HL-60 (cell line): ENCODE measurements around the gene CLTB.

Experiments used
- DNase-seq, 2 experiments: peaks; one replicate each; pipeline ENCODE4 v3.0.0-alpha.2; 2010 to 2020; ENCODE audit warnings: low read depth in 1 of 2, low spot score in 1 of 2
- H3K27ac ChIP-seq: fragments of 250-450 bp; sonication (Bioruptor Pico); replicated peaks from 2 replicates; pipeline ENCODE4 v1.5.1; 2020; ENCODE audit warnings: mild to moderate bottlenecking, moderate library complexity
- H3K27me3 ChIP-seq: fragments of 250-450 bp; sonication (Bioruptor Pico); 2 replicates; pipeline ENCODE4 v1.5.1; 2021; ENCODE audit warnings: mild to moderate bottlenecking, moderate library complexity; ENCODE audit not compliant: insufficient read depth, poor library complexity, severe bottlenecking
- H3K4me3 ChIP-seq: replicated peaks from 2 replicates; pipeline ENCODE4 v1.5.1; 2011; ENCODE audit warnings: mild to moderate bottlenecking, control low read depth, low read length; ENCODE audit not compliant: insufficient read depth
- GABPA ChIP-seq: IDR thresholded peaks from 2 replicates; pipeline ENCODE4 v1.6.1; 2012; ENCODE audit warnings: low read depth
- POLR2AphosphoS5 ChIP-seq: IDR thresholded peaks from 2 replicates; pipeline ENCODE4 v1.6.1; 2012; ENCODE audit warnings: low read depth
- REST ChIP-seq: IDR thresholded peaks from 2 replicates; pipeline ENCODE4 v1.6.1; 2012; ENCODE audit warnings: low read depth; ENCODE audit not compliant: insufficient replicate concordance
- SPI1 ChIP-seq: IDR thresholded peaks from 2 replicates; pipeline ENCODE4 v1.6.1; 2012; ENCODE audit warnings: low read depth, mild to moderate bottlenecking, borderline replicate concordance
- TF ChIP-seq, protein P1 (sequence below): IDR thresholded peaks from one replicate; pipeline ENCODE4 v1.5.1; 2011; ENCODE audit warnings: low read length, control low read depth, inconsistent platforms; ENCODE audit not compliant: insufficient read depth

The CLTB gene

DNA sequence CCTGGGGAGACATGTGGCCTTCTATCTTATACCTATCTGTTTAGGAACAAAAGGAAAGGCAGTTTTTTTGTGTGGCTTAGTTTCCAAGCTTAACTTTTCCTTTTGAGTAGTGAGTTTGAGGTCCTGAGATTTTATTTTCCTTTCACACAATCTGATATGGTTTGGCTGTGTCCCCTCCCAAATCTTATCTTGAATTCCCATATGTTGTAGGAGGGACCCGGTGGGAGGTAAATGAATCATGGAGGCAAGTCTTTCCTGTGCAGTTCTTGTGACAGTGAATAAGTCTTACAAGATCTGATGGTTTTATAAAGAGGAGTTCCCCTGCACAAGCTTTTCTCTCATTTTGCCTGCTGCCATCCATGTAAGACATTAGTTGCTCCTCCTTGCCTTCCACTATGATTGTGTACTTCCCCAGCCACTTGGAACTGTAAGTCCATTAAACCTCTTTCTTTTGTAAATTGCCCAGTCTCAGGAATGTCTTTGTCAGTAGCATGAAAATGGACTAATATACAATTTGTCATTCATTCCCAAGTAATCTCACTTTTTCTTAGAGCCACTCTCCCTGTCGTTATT lies 4.7 kb upstream of the CLTB start:
- TF ChIP-seq, protein P1, sequence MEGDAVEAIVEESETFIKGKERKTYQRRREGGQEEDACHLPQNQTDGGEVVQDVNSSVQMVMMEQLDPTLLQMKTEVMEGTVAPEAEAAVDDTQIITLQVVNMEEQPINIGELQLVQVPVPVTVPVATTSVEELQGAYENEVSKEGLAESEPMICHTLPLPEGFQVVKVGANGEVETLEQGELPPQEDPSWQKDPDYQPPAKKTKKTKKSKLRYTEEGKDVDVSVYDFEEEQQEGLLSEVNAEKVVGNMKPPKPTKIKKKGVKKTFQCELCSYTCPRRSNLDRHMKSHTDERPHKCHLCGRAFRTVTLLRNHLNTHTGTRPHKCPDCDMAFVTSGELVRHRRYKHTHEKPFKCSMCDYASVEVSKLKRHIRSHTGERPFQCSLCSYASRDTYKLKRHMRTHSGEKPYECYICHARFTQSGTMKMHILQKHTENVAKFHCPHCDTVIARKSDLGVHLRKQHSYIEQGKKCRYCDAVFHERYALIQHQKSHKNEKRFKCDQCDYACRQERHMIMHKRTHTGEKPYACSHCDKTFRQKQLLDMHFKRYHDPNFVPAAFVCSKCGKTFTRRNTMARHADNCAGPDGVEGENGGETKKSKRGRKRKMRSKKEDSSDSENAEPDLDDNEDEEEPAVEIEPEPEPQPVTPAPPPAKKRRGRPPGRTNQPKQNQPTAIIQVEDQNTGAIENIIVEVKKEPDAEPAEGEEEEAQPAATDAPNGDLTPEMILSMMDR: no peak
- TF ChIP-seq SPI1 (no peak), POLR2AphosphoS5 (no peak), REST (no peak), GABPA (no peak)
- H3K27ac ChIP-seq: no peak overlapping the region
- no peak for DNase-seq
- H3K4me3 ChIP-seq: no peak overlapping the region
- no peaks in the 10 kb centered on the region for H3K27me3 ChIP-seq

DNA sequence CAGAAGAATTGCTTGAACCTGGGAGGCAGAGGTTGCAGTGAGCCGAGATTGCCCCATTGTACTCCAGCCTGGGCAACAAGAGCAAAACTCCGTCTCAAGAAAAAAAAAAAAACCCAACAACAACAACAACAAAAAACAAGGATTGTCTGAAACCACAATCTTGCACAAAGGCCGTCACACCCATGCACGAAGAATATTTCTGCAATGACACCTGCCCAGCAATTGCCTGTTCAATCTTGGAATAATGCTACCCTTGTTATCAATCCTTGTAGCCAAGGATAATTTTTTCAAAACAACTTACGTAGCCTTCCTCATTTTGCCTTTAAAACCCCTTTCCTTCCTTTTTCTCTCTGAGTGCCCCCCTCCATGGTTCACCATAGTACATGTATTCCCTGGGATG lies 3.7 kb upstream of the CLTB start:
- Histone ChIP-seq H3K27ac (no peak overlapping the region), H3K4me3 (no peak overlapping the region), H3K27me3 (no peaks in the 10 kb centered on the region)
- TF ChIP-seq, protein P1: no peak
- no peak for TF ChIP-seq POLR2AphosphoS5
- TF ChIP-seq SPI1: no peak
- no peak for TF ChIP-seq REST
- TF ChIP-seq GABPA: no peak
- DNase-seq: no peak

GRCh38 chr5:176418251-176418650 lies 1.9 kb upstream of the CLTB start:
- Histone ChIP-seq H3K27me3 (no peaks in the 10 kb centered on the region), H3K4me3 (no peak overlapping the region), H3K27ac (no peak overlapping the region)
- DNase-seq: no peak
- TF ChIP-seq SPI1 (no peak), REST (no peak), POLR2AphosphoS5 (no peak), GABPA (no peak)
- TF ChIP-seq, protein P1: no peak
